KMS-11 (cell line): Measurements from ENCODE around the gene QRICH2.

Experiments
- H2AFZ ChIP-seq: fragments of 200-600 bp; sonication (generic); 2 replicates; pipeline ENCODE4 v1.6.1; 2016; ENCODE audit warnings: antibody characterized with exemption, mixed run types, low read depth
- H3K27ac ChIP-seq: fragments of 200-600 bp; sonication (generic); 2 replicates; pipeline ENCODE4 v1.6.1; 2016; ENCODE audit warnings: mild to moderate bottlenecking, mixed run types
- H3K27me3 ChIP-seq: fragments of 200-600 bp; sonication (generic); 2 replicates; pipeline ENCODE4 v1.6.1; 2017; ENCODE audit warnings: mild to moderate bottlenecking, low read depth, mixed run types, moderate library complexity; ENCODE audit not compliant: insufficient read depth
- H3K36me3 ChIP-seq: fragments of 200-600 bp; sonication (generic); 2 replicates; pipeline ENCODE4 v1.6.1; 2017; ENCODE audit warnings: mild to moderate bottlenecking, mixed run types; ENCODE audit not compliant: insufficient read depth
- H3K4me1 ChIP-seq: fragments of 200-600 bp; sonication (generic); 2 replicates; pipeline ENCODE4 v1.6.1; 2016; ENCODE audit warnings: mild to moderate bottlenecking, low read depth, mixed run types; ENCODE audit not compliant: poor library complexity, severe bottlenecking
- H3K4me2 ChIP-seq: fragments of 200-600 bp; sonication (generic); 2 replicates; pipeline ENCODE4 v1.7.0; 2016; ENCODE audit warnings: mild to moderate bottlenecking, mixed run types
- H3K4me3 ChIP-seq: fragments of 200-600 bp; sonication (generic); IDR thresholded peaks from 2 replicates; pipeline ENCODE4 v1.6.1; 2017; ENCODE audit warnings: low read depth, low read length, mixed read lengths; ENCODE audit not compliant: insufficient read depth
- H3K79me2 ChIP-seq: fragments of 200-600 bp; sonication (generic); 2 replicates; pipeline ENCODE4 v1.6.1; 2016; ENCODE audit warnings: low read depth, mixed run types; ENCODE audit not compliant: insufficient read depth
- H3K9ac ChIP-seq: fragments of 200-600 bp; sonication (generic); 2 replicates; pipeline ENCODE4 v1.6.1; 2016; ENCODE audit warnings: mild to moderate bottlenecking, mixed run types
- H4K20me1 ChIP-seq: fragments of 200-600 bp; sonication (generic); 2 replicates; pipeline ENCODE4 v1.6.1; 2016; ENCODE audit warnings: mild to moderate bottlenecking, mixed run types; ENCODE audit not compliant: insufficient read depth
- TF ChIP-seq, protein P1 (sequence below): fragments of 200-600 bp; sonication (generic); conservative IDR thresholded peaks from 2 replicates; pipeline ENCODE4 v1.6.1; 2017; ENCODE audit warnings: low read depth, mild to moderate bottlenecking, antibody characterized with exemption, low read length, moderate library complexity, mixed read lengths

Gene QRICH2

DNA sequence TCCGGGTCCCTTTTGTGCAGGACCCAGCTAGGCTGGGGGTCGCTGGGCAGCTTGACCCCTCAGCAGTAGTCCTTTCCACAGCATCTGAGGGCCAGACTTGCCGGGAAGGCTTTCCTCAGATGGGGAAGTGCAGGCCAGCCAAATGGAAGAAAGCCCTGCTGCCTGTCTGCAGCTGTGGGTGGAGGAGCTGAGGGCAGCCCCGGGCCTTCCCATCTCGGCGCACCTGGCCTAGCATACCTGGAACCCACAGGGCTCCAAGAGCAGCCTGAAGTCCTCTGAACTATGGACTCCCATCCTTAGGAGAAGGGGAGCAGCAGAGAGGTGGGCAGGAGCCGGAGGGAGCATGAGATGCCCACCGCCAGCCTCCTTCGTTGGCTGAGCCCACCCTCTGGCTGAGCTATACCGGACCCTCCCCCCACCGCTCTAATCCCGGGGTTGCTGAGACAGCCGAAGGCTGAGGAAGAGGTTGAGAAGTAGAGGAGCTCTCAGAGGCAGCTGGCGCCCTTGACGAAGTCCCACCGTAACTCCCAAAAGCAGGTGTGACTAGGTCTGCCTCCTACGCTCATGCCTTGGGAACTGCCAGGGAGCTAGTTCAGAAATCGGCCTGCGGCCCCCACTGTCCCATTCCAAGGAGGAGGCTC is 29.7 kb downstream of the QRICH2 start:
- H3K27me3 ChIP-seq = no peaks in the 10 kb centered on the region
- no peaks in the 10 kb centered on the region for H3K36me3 ChIP-seq
- no peak overlapping the region for H3K27ac ChIP-seq
- peaks cover 4% of the 10 kb centered on the region for H3K4me1 ChIP-seq
- TF ChIP-seq, protein P1, sequence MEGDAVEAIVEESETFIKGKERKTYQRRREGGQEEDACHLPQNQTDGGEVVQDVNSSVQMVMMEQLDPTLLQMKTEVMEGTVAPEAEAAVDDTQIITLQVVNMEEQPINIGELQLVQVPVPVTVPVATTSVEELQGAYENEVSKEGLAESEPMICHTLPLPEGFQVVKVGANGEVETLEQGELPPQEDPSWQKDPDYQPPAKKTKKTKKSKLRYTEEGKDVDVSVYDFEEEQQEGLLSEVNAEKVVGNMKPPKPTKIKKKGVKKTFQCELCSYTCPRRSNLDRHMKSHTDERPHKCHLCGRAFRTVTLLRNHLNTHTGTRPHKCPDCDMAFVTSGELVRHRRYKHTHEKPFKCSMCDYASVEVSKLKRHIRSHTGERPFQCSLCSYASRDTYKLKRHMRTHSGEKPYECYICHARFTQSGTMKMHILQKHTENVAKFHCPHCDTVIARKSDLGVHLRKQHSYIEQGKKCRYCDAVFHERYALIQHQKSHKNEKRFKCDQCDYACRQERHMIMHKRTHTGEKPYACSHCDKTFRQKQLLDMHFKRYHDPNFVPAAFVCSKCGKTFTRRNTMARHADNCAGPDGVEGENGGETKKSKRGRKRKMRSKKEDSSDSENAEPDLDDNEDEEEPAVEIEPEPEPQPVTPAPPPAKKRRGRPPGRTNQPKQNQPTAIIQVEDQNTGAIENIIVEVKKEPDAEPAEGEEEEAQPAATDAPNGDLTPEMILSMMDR = no peak
- H3K4me2 ChIP-seq = no peak overlapping the region
- H4K20me1 ChIP-seq = no peaks in the 10 kb centered on the region
- no peak overlapping the region for H2AFZ ChIP-seq
- no peak overlapping the region for H3K4me3 ChIP-seq
- no peak overlapping the region for H3K9ac ChIP-seq
- H3K79me2 ChIP-seq = no peaks in the 10 kb centered on the region

DNA sequence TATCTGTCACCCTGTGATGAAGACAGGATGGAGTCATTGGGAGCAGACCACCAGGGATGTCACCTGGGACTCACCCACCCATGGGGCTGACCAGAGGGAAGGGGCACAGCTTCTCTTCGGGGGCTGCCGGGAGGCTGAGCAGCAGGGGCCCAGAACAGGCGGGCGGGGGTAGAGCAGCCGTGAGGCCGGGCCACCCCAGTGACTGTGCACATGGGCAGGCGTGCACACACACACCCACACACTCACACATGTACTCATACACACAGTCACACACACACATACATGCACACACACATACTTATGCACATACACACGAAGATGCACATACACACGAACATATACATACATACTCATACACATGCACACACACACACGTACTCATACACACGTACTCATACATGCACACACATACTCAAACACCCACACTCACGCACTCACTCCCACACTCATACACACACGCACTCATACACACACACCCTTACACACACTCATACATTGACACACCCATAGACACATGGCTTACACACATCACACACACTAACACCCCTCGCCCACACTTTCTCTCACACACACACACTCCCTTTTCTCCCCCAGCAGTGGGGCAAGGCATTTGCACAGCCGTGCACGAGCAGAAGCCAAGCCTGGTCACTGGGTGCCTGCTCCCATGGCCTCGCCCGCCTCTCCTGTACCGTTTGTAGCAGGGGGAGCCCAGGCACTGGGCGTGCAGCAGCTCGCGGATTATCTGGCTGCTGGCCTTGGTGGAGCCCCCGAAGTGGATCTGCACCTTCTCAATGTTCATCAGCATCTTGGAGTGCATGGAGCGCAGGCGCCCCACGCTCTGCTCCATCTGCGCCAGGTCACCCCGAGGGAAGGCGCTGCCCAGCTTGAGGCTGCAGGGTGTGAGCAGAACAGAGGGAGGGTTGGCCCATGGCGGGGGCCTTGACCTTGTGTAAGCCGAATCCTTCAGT is 30.5 kb downstream of the QRICH2 start:
- TF ChIP-seq, protein P1 = no peak
- H2AFZ ChIP-seq = no peak overlapping the region
- H4K20me1 ChIP-seq = no peaks in the 10 kb centered on the region
- no peak overlapping the region for H3K27ac ChIP-seq
- no peaks in the 10 kb centered on the region for H3K27me3 ChIP-seq
- H3K9ac ChIP-seq = no peak overlapping the region
- H3K36me3 ChIP-seq = no peaks in the 10 kb centered on the region
- H3K4me3 ChIP-seq = no peak overlapping the region
- H3K4me2 ChIP-seq = no peak overlapping the region
- peaks cover 7% of the 10 kb centered on the region for H3K4me1 ChIP-seq
- no peaks in the 10 kb centered on the region for H3K79me2 ChIP-seq

DNA sequence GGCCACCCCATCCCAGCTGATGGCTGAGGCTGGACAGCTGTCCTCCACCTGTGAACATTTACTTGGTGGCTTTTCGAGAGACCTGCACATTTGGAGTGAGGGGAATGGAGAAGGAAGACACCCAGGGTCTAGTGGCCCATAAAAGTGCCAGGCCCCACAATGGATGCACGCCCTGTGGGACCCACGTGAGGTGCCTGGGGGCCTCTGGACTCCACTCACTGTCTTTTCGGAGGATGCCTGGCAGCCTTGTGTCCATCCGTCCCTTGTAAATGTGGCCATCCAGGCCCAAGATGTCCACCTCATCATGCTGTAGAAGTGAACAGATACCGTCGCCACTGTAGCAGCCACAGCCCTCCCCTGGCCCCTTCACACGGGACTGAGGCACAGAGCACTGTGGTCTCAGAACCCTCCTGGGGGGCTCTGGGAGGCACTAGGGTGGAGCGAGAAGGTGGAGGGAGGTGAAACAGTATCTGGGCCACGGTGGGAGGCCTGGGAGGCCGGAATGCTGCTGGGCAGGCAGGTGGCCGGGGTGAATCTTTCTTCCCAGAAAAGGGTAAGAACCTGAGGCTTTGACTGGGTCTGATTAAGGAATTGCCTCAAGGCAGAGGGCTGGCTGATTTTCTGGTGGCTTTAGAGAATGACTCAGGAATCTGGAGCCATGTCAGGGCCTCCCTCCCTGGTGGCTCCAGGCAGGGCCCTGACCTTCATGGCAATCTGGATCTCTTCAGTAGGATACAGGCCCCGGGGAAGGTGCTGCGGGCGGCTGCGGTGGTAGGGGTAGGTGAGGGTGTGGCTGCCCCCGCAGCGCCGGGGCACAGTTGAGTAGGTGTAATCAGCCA is 31.4 kb downstream of the QRICH2 start:
- Histone ChIP-seq H3K9ac (no peak overlapping the region), H3K36me3 (no peaks in the 10 kb centered on the region), H3K4me2 (no peak overlapping the region), H4K20me1 (no peaks in the 10 kb centered on the region), H3K79me2 (no peaks in the 10 kb centered on the region), H3K4me3 (no peak overlapping the region), H3K27me3 (no peaks in the 10 kb centered on the region), H2AFZ (no peak overlapping the region), H3K27ac (no peak overlapping the region; the same call in 1 of the 2 replicates), H3K4me1 (peaks cover 16% of the 10 kb centered on the region)
- TF ChIP-seq, protein P1 = no peak

DNA sequence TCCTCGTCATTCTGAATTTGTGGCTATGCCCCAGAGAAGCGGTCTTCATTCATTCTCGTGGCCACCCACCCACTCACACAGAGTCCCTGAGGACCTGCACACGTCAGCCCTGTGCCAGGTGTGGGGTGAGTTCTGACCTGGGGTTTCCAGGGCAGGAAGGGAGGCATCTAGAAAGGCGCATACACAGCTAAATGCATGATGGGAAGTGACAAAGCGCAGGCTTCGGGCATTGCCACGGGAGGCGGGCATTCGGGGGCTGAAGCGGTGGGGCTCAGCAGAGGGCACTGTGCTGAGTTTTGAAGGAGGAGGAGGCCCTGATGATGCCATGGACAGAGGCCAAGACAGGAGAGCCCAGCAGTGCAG is 32.0 kb downstream of the QRICH2 start:
- H4K20me1 ChIP-seq = no peaks in the 10 kb centered on the region
- H3K36me3 ChIP-seq = no peaks in the 10 kb centered on the region
- no peak overlapping the region for H3K4me2 ChIP-seq
- no peak overlapping the region for H3K9ac ChIP-seq
- no peaks in the 10 kb centered on the region for H3K27me3 ChIP-seq
- TF ChIP-seq, protein P1 = no peak
- H3K4me1 ChIP-seq = peaks cover 19% of the 10 kb centered on the region
- 0 out of 2 replicates have a peak, but pooled peaks cover 3% of the 10 kb centered on the region for H3K79me2 ChIP-seq
- H3K27ac ChIP-seq = no peak overlapping the region
- H2AFZ ChIP-seq = no peak overlapping the region
- no peak overlapping the region for H3K4me3 ChIP-seq
